ENCODE data around the gene ANKRD63. TPM values are rescaled to one million over a fixed set of nuclear protein-coding genes. Genes with fewer than 3 reads are reported as not detected.

Gene ANKRD63
- polyA plus RNA-seq, 1 of the 3 experiments (the other 2 are of a cell fraction): not detected

DNA sequence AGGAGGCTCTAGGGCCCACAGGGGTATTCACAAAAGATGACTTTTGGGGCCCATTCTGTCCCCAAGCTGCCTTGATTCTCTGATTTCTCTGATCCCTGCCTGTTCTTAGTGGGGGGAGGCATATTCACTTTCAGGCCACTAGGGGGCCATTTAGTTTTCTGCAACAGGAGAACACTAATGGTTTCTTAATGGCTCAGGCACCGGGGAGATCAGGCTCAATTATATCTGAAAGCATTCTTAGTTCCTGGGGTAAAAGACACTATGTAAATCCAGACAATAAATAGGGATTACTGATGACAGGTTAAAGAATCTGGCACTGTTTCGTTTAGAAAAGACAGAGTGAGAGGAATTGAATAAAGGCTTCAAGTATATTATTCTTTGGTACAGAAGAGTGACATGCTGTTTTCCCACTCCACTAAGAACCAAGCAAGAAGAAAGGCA, 38.1 kb upstream of the ANKRD63 start:
- no peak overlapping the region for H3K4me2 ChIP-seq
- H2AFZ ChIP-seq (ENCODE audit: low read depth): no peak overlapping the region
- no peaks in the 10 kb centered on the region for H4K20me1 ChIP-seq (ENCODE audit: insufficient read depth)
- no peaks in the 10 kb centered on the region for H3K9me2 ChIP-seq
- no peak overlapping the region for H3K9ac ChIP-seq
- peak; percentile 67 for TF ChIP-seq RAD21 (IDR thresholded peaks at IDR 0.05; ENCODE audit: low read length)
- TF ChIP-seq, protein P1, sequence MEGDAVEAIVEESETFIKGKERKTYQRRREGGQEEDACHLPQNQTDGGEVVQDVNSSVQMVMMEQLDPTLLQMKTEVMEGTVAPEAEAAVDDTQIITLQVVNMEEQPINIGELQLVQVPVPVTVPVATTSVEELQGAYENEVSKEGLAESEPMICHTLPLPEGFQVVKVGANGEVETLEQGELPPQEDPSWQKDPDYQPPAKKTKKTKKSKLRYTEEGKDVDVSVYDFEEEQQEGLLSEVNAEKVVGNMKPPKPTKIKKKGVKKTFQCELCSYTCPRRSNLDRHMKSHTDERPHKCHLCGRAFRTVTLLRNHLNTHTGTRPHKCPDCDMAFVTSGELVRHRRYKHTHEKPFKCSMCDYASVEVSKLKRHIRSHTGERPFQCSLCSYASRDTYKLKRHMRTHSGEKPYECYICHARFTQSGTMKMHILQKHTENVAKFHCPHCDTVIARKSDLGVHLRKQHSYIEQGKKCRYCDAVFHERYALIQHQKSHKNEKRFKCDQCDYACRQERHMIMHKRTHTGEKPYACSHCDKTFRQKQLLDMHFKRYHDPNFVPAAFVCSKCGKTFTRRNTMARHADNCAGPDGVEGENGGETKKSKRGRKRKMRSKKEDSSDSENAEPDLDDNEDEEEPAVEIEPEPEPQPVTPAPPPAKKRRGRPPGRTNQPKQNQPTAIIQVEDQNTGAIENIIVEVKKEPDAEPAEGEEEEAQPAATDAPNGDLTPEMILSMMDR (IDR thresholded peaks at IDR 0.05): peak; percentile 90
- peak; percentile 16 for TF ChIP-seq CHD2 (IDR thresholded peaks at IDR 0.05; ENCODE audit: low read length, partially characterized antibody)
- 0 out of 2 replicates have a peak, but pooled peaks have one; percentile 26 for TF ChIP-seq MXI1 (IDR thresholded peaks at IDR 0.05; ENCODE audit: low read depth, low read length)
- TF ChIP-seq NFIC (IDR thresholded peaks at IDR 0.05; ENCODE audit: borderline replicate concordance): no peak
- peak; percentile 75 for TF ChIP-seq SMC3 (IDR thresholded peaks at IDR 0.05; ENCODE audit: low read depth, low read length)
- no peak for TF ChIP-seq RFX5 (IDR thresholded peaks at IDR 0.05; ENCODE audit: low read length)
- TF ChIP-seq TEAD4 (IDR thresholded peaks at IDR 0.05; ENCODE audit: borderline replicate concordance, insufficient read depth): no peak
- DNase-seq: peak; percentile 78
- H3K27ac ChIP-seq (ENCODE audit: low read depth in 2 of 2, low read length in 1 of 2): peak overlapping the region in 1 of 2 experiments; percentile 18; a peak in 2 of 4 replicates
- H3K9me3 ChIP-seq: no peaks in the 10 kb centered on the region
- 4% methylated on average over 2 of the region's 2 CpGs for WGBS (ENCODE audit: low lambda C conversion rate)
- peaks cover 0 to 2% of the 10 kb centered on the region in 2 experiments for H3K36me3 ChIP-seq (replicated peaks in 1 of 2; ENCODE audit: control insufficient read depth in 1 of 2, insufficient read depth in 2 of 2, low read length in 1 of 2)
- CTCF ChIA-PET: interaction anchor here (1.0 to 70.6 kb wide), 11 partner anchors 7 to 215 kb away, joined by 3 to 2194 read pairs (median 8); partner anchors contain the start of genes ANKRD63, BAHD1, CCDC9B and DISP2
- POLR2A ChIA-PET: no interaction called here
- H3K27me3 ChIP-seq (ENCODE audit: insufficient read depth): no peaks in the 10 kb centered on the region
- peaks cover 10 to 20% of the 10 kb centered on the region in 2 experiments; a peak in 3 of 4 replicates for H3K4me1 ChIP-seq (ENCODE audit: control insufficient read depth in 1 of 2, insufficient read depth in 2 of 2, low read depth in 1 of 2, low read length in 1 of 2)
- H3K4me3 ChIP-seq (ENCODE audit: low read depth in 2 of 2, low read length in 1 of 2): no peak overlapping the region; a peak in 1 of 4 replicates
- H3F3A ChIP-seq (replicated peaks; ENCODE audit: insufficient read depth): peaks cover 6% of the 10 kb centered on the region
- H3K79me2 ChIP-seq (ENCODE audit: insufficient read depth): peaks cover 15% of the 10 kb centered on the region; the same call in 1 of the 2 replicates

DNA sequence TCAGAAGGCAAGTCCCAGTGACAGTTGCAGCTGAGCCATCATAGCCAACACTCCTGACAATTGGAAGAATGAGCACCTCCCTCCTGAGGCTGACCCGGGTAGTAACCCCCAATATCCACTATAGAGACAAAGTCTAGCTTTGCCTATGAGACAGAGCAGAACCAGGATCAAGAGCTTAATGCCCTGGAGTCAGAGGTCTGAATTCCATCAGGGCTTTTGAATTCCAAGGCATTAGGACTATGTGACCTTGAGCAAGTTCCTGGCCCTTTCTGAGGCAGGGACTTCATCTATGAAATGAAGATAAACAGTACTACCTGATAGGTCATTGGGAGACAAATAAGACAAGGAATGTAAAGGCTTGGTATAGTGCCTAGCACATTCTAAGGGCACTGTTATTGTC, 37.5 kb upstream of the ANKRD63 start:
- no peaks in the 10 kb centered on the region for H3K9me3 ChIP-seq
- no CpG with 5 or more reads among the region's 1 CpG for WGBS (ENCODE audit: low lambda C conversion rate)
- TF ChIP-seq YY1 (IDR thresholded peaks at IDR 0.05; ENCODE audit: low read depth): no peak
- TF ChIP-seq, protein P2, sequence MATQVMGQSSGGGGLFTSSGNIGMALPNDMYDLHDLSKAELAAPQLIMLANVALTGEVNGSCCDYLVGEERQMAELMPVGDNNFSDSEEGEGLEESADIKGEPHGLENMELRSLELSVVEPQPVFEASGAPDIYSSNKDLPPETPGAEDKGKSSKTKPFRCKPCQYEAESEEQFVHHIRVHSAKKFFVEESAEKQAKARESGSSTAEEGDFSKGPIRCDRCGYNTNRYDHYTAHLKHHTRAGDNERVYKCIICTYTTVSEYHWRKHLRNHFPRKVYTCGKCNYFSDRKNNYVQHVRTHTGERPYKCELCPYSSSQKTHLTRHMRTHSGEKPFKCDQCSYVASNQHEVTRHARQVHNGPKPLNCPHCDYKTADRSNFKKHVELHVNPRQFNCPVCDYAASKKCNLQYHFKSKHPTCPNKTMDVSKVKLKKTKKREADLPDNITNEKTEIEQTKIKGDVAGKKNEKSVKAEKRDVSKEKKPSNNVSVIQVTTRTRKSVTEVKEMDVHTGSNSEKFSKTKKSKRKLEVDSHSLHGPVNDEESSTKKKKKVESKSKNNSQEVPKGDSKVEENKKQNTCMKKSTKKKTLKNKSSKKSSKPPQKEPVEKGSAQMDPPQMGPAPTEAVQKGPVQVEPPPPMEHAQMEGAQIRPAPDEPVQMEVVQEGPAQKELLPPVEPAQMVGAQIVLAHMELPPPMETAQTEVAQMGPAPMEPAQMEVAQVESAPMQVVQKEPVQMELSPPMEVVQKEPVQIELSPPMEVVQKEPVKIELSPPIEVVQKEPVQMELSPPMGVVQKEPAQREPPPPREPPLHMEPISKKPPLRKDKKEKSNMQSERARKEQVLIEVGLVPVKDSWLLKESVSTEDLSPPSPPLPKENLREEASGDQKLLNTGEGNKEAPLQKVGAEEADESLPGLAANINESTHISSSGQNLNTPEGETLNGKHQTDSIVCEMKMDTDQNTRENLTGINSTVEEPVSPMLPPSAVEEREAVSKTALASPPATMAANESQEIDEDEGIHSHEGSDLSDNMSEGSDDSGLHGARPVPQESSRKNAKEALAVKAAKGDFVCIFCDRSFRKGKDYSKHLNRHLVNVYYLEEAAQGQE (IDR thresholded peaks at IDR 0.05; ENCODE audit: low read depth, low read length): no peak
- TF ChIP-seq RCOR1 (IDR thresholded peaks at IDR 0.05; ENCODE audit: low read length): no peak
- no peak for TF ChIP-seq FOXM1 (IDR thresholded peaks at IDR 0.05; ENCODE audit: low read depth)
- TF ChIP-seq RFX5 (IDR thresholded peaks at IDR 0.05; ENCODE audit: low read length): no peak
- no peak for TF ChIP-seq GABPA (IDR thresholded peaks at IDR 0.05; ENCODE audit: low read depth)
- TF ChIP-seq, protein P3, sequence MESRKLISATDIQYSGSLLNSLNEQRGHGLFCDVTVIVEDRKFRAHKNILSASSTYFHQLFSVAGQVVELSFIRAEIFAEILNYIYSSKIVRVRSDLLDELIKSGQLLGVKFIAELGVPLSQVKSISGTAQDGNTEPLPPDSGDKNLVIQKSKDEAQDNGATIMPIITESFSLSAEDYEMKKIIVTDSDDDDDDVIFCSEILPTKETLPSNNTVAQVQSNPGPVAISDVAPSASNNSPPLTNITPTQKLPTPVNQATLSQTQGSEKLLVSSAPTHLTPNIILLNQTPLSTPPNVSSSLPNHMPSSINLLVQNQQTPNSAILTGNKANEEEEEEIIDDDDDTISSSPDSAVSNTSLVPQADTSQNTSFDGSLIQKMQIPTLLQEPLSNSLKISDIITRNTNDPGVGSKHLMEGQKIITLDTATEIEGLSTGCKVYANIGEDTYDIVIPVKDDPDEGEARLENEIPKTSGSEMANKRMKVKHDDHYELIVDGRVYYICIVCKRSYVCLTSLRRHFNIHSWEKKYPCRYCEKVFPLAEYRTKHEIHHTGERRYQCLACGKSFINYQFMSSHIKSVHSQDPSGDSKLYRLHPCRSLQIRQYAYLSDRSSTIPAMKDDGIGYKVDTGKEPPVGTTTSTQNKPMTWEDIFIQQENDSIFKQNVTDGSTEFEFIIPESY (IDR thresholded peaks at IDR 0.05; ENCODE audit: borderline replicate concordance, low read depth): no peak
- H3K79me2 ChIP-seq (ENCODE audit: insufficient read depth): peaks cover 12% of the 10 kb centered on the region; the same call in 1 of the 2 replicates
- no peak overlapping the region for H3K4me2 ChIP-seq
- H4K20me1 ChIP-seq (ENCODE audit: insufficient read depth): no peaks in the 10 kb centered on the region
- POLR2A ChIA-PET: no interaction called here
- no peaks in the 10 kb centered on the region for H3K27me3 ChIP-seq (ENCODE audit: insufficient read depth)
- H3K9me2 ChIP-seq: no peaks in the 10 kb centered on the region
- peaks cover 6% of the 10 kb centered on the region for H3F3A ChIP-seq (replicated peaks; ENCODE audit: insufficient read depth)
- H3K36me3 ChIP-seq (replicated peaks in 1 of 2; ENCODE audit: control insufficient read depth in 1 of 2, insufficient read depth in 2 of 2, low read length in 1 of 2): no peaks in the 10 kb centered on the region
- H2AFZ ChIP-seq (ENCODE audit: low read depth): no peak overlapping the region
- no peak for DNase-seq
- H3K4me3 ChIP-seq (ENCODE audit: low read depth in 2 of 2, low read length in 1 of 2): no peak overlapping the region
- CTCF ChIA-PET: interaction anchor here (0.8 to 70.6 kb wide), 13 partner anchors 6 to 214 kb away, joined by 3 to 2194 read pairs (median 4); partner anchors contain the start of genes ANKRD63, BAHD1, BMF and CCDC9B
- H3K9ac ChIP-seq: no peak overlapping the region
- peaks cover 10 to 19% of the 10 kb centered on the region in 2 experiments; a peak in 3 of 4 replicates for H3K4me1 ChIP-seq (ENCODE audit: control insufficient read depth in 1 of 2, insufficient read depth in 2 of 2, low read depth in 1 of 2, low read length in 1 of 2)
- no peak overlapping the region for H3K27ac ChIP-seq (ENCODE audit: low read depth in 2 of 2, low read length in 1 of 2)

All from SK-N-SH (cell line).